Endothelial cell of umbilical vein (primary cell): Measurements from ENCODE around the gene ARFGAP3. TPM values are rescaled to one million over a fixed set of nuclear protein-coding genes. Genes with fewer than 3 reads are reported as not detected.

Experiments
- BruUV-seq: library from RNA; stranded (reverse); fragments of 400-500 nt; replicated peaks from 2 replicates; lab custom pipeline; 2021; lab: Mats Ljungman, UMichigan
- CTCF ChIA-PET: fragments of 300-600, 350-600 bp; sonication (Branson Sonifier 250); formaldehyde crosslinking; loops from one replicate; lab custom pipeline; 2021; ENCODE audit warnings: antibody characterized with exemption, inconsistent platforms; lab: Charles Lee
- POLR2A ChIA-PET: fragments of 300-600, 350-600 bp; sonication (Branson Sonifier 250); formaldehyde crosslinking; loops from one replicate; lab custom pipeline; 2021; ENCODE audit warnings: antibody characterized with exemption, inconsistent platforms; lab: Charles Lee
- DNase-seq: peaks from one replicate; pipeline ENCODE4 v3.0.0-alpha.2; 2011; ENCODE audit warnings: low read depth, low spot score
- FAIRE-seq: peaks from 2 replicates; lab custom pipeline; 2011; peaks lifted over from hg19 to GRCh38; lab: Jason Lieb, UNC
- H2AFZ ChIP-seq: 2 replicates; pipeline ENCODE4 v1.6.0; 2012; ENCODE audit warnings: low read depth, low read length, control low read depth, inconsistent platforms
- H3K27ac ChIP-seq: 2 replicates; pipeline ENCODE4 v1.5.1; 2011; ENCODE audit warnings: low read depth, mild to moderate bottlenecking, control low read depth, low read length, moderate library complexity; ENCODE audit not compliant: insufficient read depth
- H3K27me3 ChIP-seq, 2 experiments: 2 replicates each; pipeline versions ENCODE4 v1.6.0 to v1.6.1; 2011; ENCODE audit warnings: low read length in 2 of 2, mixed read lengths in 1 of 2; ENCODE audit not compliant: control insufficient read depth in 2 of 2, insufficient read depth in 2 of 2
- H3K36me3 ChIP-seq, 2 experiments: 2 replicates in 1 of 2; 3 replicates in 1 of 2; pipeline ENCODE4 v1.5.1; 2011; ENCODE audit warnings: low read length in 2 of 2, mild to moderate bottlenecking in 1 of 2, moderate library complexity in 1 of 2; ENCODE audit not compliant: control insufficient read depth in 2 of 2, insufficient read depth in 2 of 2; ENCODE audit errors: extremely low read depth in 1 of 2
- H3K4me1 ChIP-seq: 3 replicates; pipeline ENCODE4 v1.5.1; 2011; ENCODE audit warnings: mild to moderate bottlenecking, low read length; ENCODE audit not compliant: control insufficient read depth, insufficient read depth; ENCODE audit errors: extremely low read depth
- H3K4me2 ChIP-seq: 2 replicates; pipeline ENCODE4 v1.6.1; 2011; ENCODE audit warnings: low read length, control low read depth, mixed read lengths; ENCODE audit not compliant: insufficient read depth
- H3K4me3 ChIP-seq, 3 experiments: fragments of 200-600 bp in 1 of 3; sonication (generic), shearing (Covaris generic) in 1 of 3; replicated peaks in 1 of 3; 2 replicates each; pipeline ENCODE4 v1.5.1; 2011 to 2016; ENCODE audit warnings: control low read depth in 3 of 3, low read length in 3 of 3, mild to moderate bottlenecking in 2 of 3, inconsistent platforms in 1 of 3, low read depth in 1 of 3, moderate library complexity in 1 of 3; ENCODE audit not compliant: insufficient read depth in 1 of 3
- H3K79me2 ChIP-seq: 2 replicates; pipeline ENCODE4 v1.6.0; 2012; ENCODE audit warnings: low read length, inconsistent platforms; ENCODE audit not compliant: control insufficient read depth, insufficient read depth
- H3K9ac ChIP-seq: replicated peaks from 2 replicates; pipeline ENCODE3; 2011; ENCODE audit warnings: low read length, control low read depth; ENCODE audit not compliant: insufficient read depth; ENCODE audit errors: extremely low read depth
- H3K9me1 ChIP-seq: replicated peaks from 3 replicates; pipeline ENCODE4 v1.6.0; 2011; ENCODE audit warnings: mild to moderate bottlenecking, low read length; ENCODE audit not compliant: control insufficient read depth, insufficient read depth; ENCODE audit errors: extremely low read depth
- H3K9me3 ChIP-seq: replicated peaks from 2 replicates; pipeline ENCODE4 v1.5.1; 2012; ENCODE audit warnings: low read length, inconsistent platforms; ENCODE audit not compliant: control insufficient read depth, insufficient read depth
- H4K20me1 ChIP-seq: replicated peaks from 2 replicates; pipeline ENCODE3; 2011; ENCODE audit warnings: mild to moderate bottlenecking, low read length; ENCODE audit not compliant: control insufficient read depth, insufficient read depth; ENCODE audit errors: extremely low read depth
- CTCF ChIP-seq, 2 donors: IDR thresholded peaks; 1 replicate in 1 of 2; 2 replicates in 1 of 2; pipeline ENCODE4 v1.5.1; 2011; ENCODE audit warnings: low read length in 2 of 2, mild to moderate bottlenecking in 2 of 2, moderate library complexity in 2 of 2, control low read depth in 1 of 2, inconsistent platforms in 1 of 2, low read depth in 1 of 2; ENCODE audit not compliant: insufficient read depth in 1 of 2; ENCODE audit errors: extremely low read depth in 1 of 2
- EZH2 ChIP-seq: IDR thresholded peaks from 2 replicates; pipeline ENCODE4 v1.6.1; 2012; ENCODE audit warnings: borderline replicate concordance, low read depth, mild to moderate bottlenecking, moderate library complexity, low read length, inconsistent platforms; ENCODE audit not compliant: severe bottlenecking
- FOS ChIP-seq: IDR thresholded peaks from 2 replicates; pipeline ENCODE4 v1.6.1; 2011; ENCODE audit warnings: mild to moderate bottlenecking, low read length, moderate library complexity, borderline replicate concordance; ENCODE audit not compliant: insufficient read depth
- GATA2 ChIP-seq: IDR thresholded peaks from 2 replicates; pipeline ENCODE4 v1.7.0; 2011; ENCODE audit warnings: low read depth, mild to moderate bottlenecking, moderate library complexity, mixed read lengths, low read length; ENCODE audit not compliant: insufficient read length, insufficient read depth
- JUN ChIP-seq: IDR thresholded peaks from 2 replicates; pipeline ENCODE4 v1.6.1; 2011; ENCODE audit warnings: borderline replicate concordance, low read depth; ENCODE audit not compliant: insufficient read length, insufficient read depth
- MAX ChIP-seq: IDR thresholded peaks from 2 replicates; pipeline ENCODE4 v1.6.1; 2011; ENCODE audit not compliant: insufficient read depth, insufficient read length
- MYC ChIP-seq: IDR thresholded peaks from one replicate; pipeline ENCODE4 v1.6.1; 2011; ENCODE audit warnings: mild to moderate bottlenecking, low read depth, low read length
- POLR2A ChIP-seq: IDR thresholded peaks from 2 replicates; pipeline ENCODE4 v1.6.1; 2012; ENCODE audit warnings: low read depth, mild to moderate bottlenecking, control low read depth, low read length
- POLR2AphosphoS5 ChIP-seq: IDR thresholded peaks from 2 replicates; pipeline ENCODE4 v1.6.1; 2012; ENCODE audit warnings: low read depth, mild to moderate bottlenecking, control low read depth, low read length, moderate library complexity; ENCODE audit not compliant: insufficient read depth
- dilution Hi-C: fragments of 300-500 bp; cut with MboI; formaldehyde crosslinking; loops from one replicate; pipeline ENCODE4 v1.15.0; 2019; ENCODE audit warnings: low sequenced_read_pairs; ENCODE audit not compliant: extremely low pct_ligation_motif_present
- intact Hi-C: fragments of 100-400 bp; cut with micrococcal nuclease; formaldehyde crosslinking; loops from one replicate; pipeline ENCODE4 v1.10.0; 2022
- polyA plus RNA-seq, 4 experiments: library from polyadenylated mRNA; depleted of rRNA in 3 of 4; stranded (reverse) in 3 of 4; unstranded in 1 of 4; fragments of >200 nt; gene quantifications; 2 replicates each; pipeline versions ENCODE4 v1.2.1 to v1.2.3, GENCODE V29; 2011 to 2012; ENCODE audit warnings: missing spikeins in 1 of 4
- total RNA-seq: library from RNA; stranded (reverse); gene quantifications from 2 replicates; pipeline ENCODE4 v1.2.3, GENCODE V29; 2021

Gene ARFGAP3
- total and polyA plus RNA-seq, 2 donors (not counting 3 experiments of a cell fraction or from before 2014, with no cell fraction given): 29.1 to 33.4 TPM

GRCh38 chr22:42892571-42893316 lies 35.7 kb upstream of the ARFGAP3 start:
- H4K20me1 ChIP-seq: no peaks in the 10 kb centered on the region
- no peak overlapping the region for H3K9ac ChIP-seq
- dilution Hi-C loops (no loop called here), intact Hi-C loops (no loop called here)
- H3K27me3 ChIP-seq: no peaks in the 10 kb centered on the region
- DNase-seq (no peak), FAIRE-seq (no peak)
- no peaks in the 10 kb centered on the region for H3K4me1 ChIP-seq
- TF ChIP-seq FOS (no peak), EZH2 (no peak), POLR2AphosphoS5 (no peak), POLR2A (no peak), MAX (no peak), GATA2 (no peak), MYC (no peak), CTCF (IDR thresholded peaks at IDR 0.05; ENCODE audit: extremely low read depth in 1 of 2, insufficient read depth in 1 of 2, low read depth in 1 of 2, low read length in 2 of 2) (no peak), JUN (no peak)
- H3K9me1 ChIP-seq: no peaks in the 10 kb centered on the region
- POLR2A ChIA-PET: no interaction called here
- no peak overlapping the region for H2AFZ ChIP-seq
- CTCF ChIA-PET: interaction anchor here (0.8 to 1.3 kb wide), 3 partner anchors 8 to 198 kb away, joined by 4 read pairs; no protein-coding TSS in a partner anchor
- H3K36me3 ChIP-seq: peaks cover 0 to 12% of the 10 kb centered on the region in 2 experiments
- no peak overlapping the region for H3K4me3 ChIP-seq
- BruUV-seq: no TSS peak
- no peak overlapping the region for H3K4me2 ChIP-seq
- H3K9me3 ChIP-seq: no peaks in the 10 kb centered on the region
- H3K79me2 ChIP-seq: peaks cover 1% of the 10 kb centered on the region
- no peak overlapping the region for H3K27ac ChIP-seq
